Motor neuron (in vitro differentiated cells): ENCODE results near the gene PRIM1. TPM values are rescaled to one million over a fixed set of nuclear protein-coding genes. Genes with fewer than 3 reads are reported as not detected.
"Not testable (repeated sequence)": the region's sequence is repeated elsewhere in the genome, so short reads cannot be mapped to it uniquely, and the experiment has no call there.

Source experiments
- ATAC-seq, 8 experiments: fragments of 200-7000 bp; cut with Tn5 transposase; replicated peaks in 6 of 8; 2 replicates each; pipeline ENCODE4 v1.8.0; 2021; ENCODE audit warnings: mild to moderate bottlenecking in 8 of 8, moderate library complexity in 8 of 8
- H3K27ac ChIP-seq, 2 donors: fragments of 250-450 bp; sonication (Bioruptor Pico); 2 replicates each; pipeline ENCODE4 v1.9.0; 2021; ENCODE audit warnings: antibody characterized with exemption in 2 of 2, mild to moderate bottlenecking in 2 of 2, moderate library complexity in 1 of 2
- H3K4me1 ChIP-seq, 2 donors: fragments of 250-450 bp; sonication (Bioruptor Pico); replicated peaks in 1 of 2; 2 replicates each; pipeline ENCODE4 v1.6.1; 2021; ENCODE audit warnings: antibody characterized with exemption in 2 of 2, mild to moderate bottlenecking in 2 of 2, moderate library complexity in 1 of 2
- H3K4me3 ChIP-seq, 5 donors: fragments of 250-450 bp; sonication (Bioruptor Pico); 2 replicates each; pipeline ENCODE4 v1.9.0; 2021; ENCODE audit warnings: antibody characterized with exemption in 5 of 5, mild to moderate bottlenecking in 5 of 5, moderate library complexity in 4 of 5
- WGBS, 10 experiments: fragments of 450-650 bp; shearing (Covaris generic); methylation state at CpG; one replicate each; pipeline ENCODE4 v1.0.0; 2022; 5-methylcytosine and 5-hydroxymethylcytosine counted together
- in situ Hi-C, 9 experiments: fragments of 400-800 bp; cut with MboI; loops; one replicate each; pipeline ENCODE4 v1.15.0; 2021; ENCODE audit warnings: low sequenced_read_pairs in 9 of 9, low pct_unique_long_range_greater_than_20kb in 2 of 9; ENCODE audit not compliant: unreplicated experiment in 9 of 9
- total RNA-seq, 8 experiments: library from RNA; unstranded; fragments of 300-600 nt; gene quantifications; 2 replicates each; pipeline versions ENCODE4 v1.2.3 to v1.2.4, GENCODE V29; 2022

The PRIM1 gene
- 10 to 100 TPM in 6 of 8 experiments, 1 to 10 TPM in 2; 2.7 to 33.1 (median 18.7) TPM for total RNA-seq

GRCh38 chr12:56751712-56752598, at the start of gene PRIM1:
Gene PRIM1, minus strand, starts transcription at chr12:56752323. Its CDS starts 25 bp downstream, at chr12:56752298.
- in situ Hi-C loops = loop anchor here in 3 of 9 experiments (10.0 to 25.0 kb wide), 3 partner anchors 83 to 235 kb away; a partner anchor contains a TSS
- peak; percentile 91 to 96 (median 94) for ATAC-seq
- Histone ChIP-seq H3K4me3 (peak within 1 kb of the TSS; percentile 64 to 92 (median 73)), H3K4me1 (peaks cover 5% of the 10 kb centered on the region in 2 donors), H3K27ac (peak within 1 kb of the TSS; percentile 8 to 41)
- WGBS, 10 experiments = 0 to 10% (median 0%) methylated on average over 1 to 17 of the region's 64 CpGs; no CpG with 5 or more reads in 1 of the 10 experiments

- Histone ChIP-seq H3K4me1 (no peaks in the 10 kb centered on the region), H3K4me3 (no peak overlapping the region), H3K27ac (no peak overlapping the region)
- in situ Hi-C loops = no loop called here
- ATAC-seq = no peak
Measured at GRCh38 chr12:56800221-56800620, 48.1 kb upstream of the PRIM1 start.

DNA sequence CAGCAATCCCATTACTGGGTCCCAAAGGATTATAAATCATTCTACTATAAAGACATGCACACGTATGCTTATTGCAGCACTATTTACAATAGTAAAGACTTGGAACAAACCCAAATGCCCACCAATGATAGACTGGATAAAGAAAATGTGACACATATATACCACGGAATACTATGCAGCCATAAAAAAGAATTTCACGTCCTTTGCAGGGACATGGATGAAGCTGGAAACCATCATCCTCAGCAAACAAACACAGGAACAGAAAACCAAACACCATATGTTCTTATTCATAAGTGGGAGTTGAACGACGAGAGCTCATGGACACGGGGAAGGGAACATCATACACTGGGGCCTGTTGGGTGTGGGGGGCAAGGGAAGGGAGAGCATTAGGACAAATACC, 47.2 kb upstream of the PRIM1 start:
- in situ Hi-C loops, H3K4me3 ChIP-seq, H3K4me1 ChIP-seq, ATAC-seq, H3K27ac ChIP-seq: not testable (repeated sequence)
- WGBS, 10 experiments = 0 to 100% (median 89%) methylated on average over 2 to 6 of the region's 6 CpGs; no CpG with 5 or more reads in 2 of the 10 experiments

- 80 to 81% methylated on average over 1 to 5 of the region's 27 CpGs; no CpG with 5 or more reads in 8 of the 10 experiments for WGBS, 10 experiments
- H3K4me1 ChIP-seq, in situ Hi-C loops, H3K4me3 ChIP-seq, ATAC-seq, H3K27ac ChIP-seq: not testable (repeated sequence)
Measured at GRCh38 chr12:56795791-56796190, 43.7 kb upstream of the PRIM1 start.

DNA sequence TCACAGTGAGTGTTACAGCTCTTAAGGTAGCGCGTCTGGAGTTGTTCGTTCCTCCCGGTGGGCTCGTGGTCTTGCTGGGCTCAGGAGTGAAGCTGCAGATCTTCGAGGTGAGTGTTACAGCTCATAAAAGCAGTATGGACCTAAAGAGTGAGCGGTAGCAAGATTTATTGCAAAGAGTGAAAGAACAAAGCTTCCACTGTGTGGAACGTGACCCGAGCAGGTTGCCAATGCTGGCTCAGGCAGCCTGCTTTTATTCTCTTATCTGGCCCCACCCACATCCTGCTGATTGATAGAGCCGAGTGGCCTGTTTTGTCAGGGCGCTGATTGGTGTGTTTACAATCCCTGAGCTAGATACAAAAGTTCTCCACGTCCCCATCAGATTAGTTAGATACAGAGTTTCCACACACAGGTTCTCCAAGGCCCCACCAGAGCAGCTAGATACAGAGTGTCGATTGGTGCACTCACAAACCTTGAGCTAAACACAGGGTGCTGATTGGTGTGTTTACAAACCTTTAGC, 43.0 kb upstream of the PRIM1 start:
- in situ Hi-C loops, H3K4me1 ChIP-seq, H3K4me3 ChIP-seq, H3K27ac ChIP-seq, ATAC-seq: not testable (repeated sequence)
- WGBS, 10 experiments = 20 to 50% methylated on average over 2 to 5 of the region's 13 CpGs; no CpG with 5 or more reads in 8 of the 10 experiments

- WGBS, 10 experiments = 80 to 100% (median 96%) methylated on average over 1 to 5 of the region's 7 CpGs; no CpG with 5 or more reads in 4 of the 10 experiments
- H3K4me3 ChIP-seq, H3K4me1 ChIP-seq, ATAC-seq, in situ Hi-C loops, H3K27ac ChIP-seq: not testable (repeated sequence)
Measured at GRCh38 chr12:56793124-56793523, 41.0 kb upstream of the PRIM1 start.

GRCh38 chr12:56792678-56793077, 40.6 kb upstream of the PRIM1 start:
- no peaks in the 10 kb centered on the region for H3K4me1 ChIP-seq
- ATAC-seq = no peak
- H3K27ac ChIP-seq = no peak overlapping the region
- H3K4me3 ChIP-seq = no peak overlapping the region
- in situ Hi-C loops = no loop called here
- 27 to 100% (median 88%) methylated on average over 1 to 2 of the region's 2 CpGs for WGBS, 10 experiments

- H3K4me1 ChIP-seq, in situ Hi-C loops, H3K27ac ChIP-seq, H3K4me3 ChIP-seq, ATAC-seq: not testable (repeated sequence)
- WGBS, 10 experiments = no CpG with 5 or more reads among the region's 34 CpGs
Measured at GRCh38 chr12:56789429-56789828, 37.3 kb upstream of the PRIM1 start.

DNA sequence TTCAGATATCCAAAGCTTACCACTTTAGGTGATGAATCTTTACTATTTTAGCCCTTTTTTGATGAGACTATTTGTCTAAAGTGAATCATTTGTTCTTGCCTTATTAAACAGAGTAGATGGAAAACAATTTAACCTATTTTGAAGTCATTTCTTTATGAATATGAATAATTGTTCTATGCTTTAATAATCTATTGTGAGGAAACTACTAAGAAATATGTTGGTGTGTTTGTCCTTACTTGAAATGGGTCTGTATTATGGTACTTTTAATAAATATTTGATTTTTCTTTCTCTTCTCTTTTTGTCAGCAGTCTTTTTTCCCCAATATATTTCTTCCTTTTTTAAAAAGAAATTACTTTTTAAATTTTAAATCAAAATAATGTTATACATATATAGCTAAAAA, 35.4 kb upstream of the PRIM1 start:
- no peak for ATAC-seq

GRCh38 chr12:56785874-56786273, 33.8 kb upstream of the PRIM1 start:
- Histone ChIP-seq H3K4me3 (no peak overlapping the region), H3K4me1 (no peaks in the 10 kb centered on the region), H3K27ac (no peak overlapping the region)
- WGBS, 10 experiments = 63 to 100% (median 100%) methylated on average over 1 of the region's 1 CpG; no CpG with 5 or more reads in 3 of the 10 experiments
- ATAC-seq = no peak
- in situ Hi-C loops = no loop called here

More for the DNA sequence above, 35.4 kb upstream of the PRIM1 start:
- H3K27ac ChIP-seq = no peak overlapping the region
- H3K4me3 ChIP-seq = no peak overlapping the region
- H3K4me1 ChIP-seq = no peaks in the 10 kb centered on the region
- in situ Hi-C loops = no loop called here

DNA sequence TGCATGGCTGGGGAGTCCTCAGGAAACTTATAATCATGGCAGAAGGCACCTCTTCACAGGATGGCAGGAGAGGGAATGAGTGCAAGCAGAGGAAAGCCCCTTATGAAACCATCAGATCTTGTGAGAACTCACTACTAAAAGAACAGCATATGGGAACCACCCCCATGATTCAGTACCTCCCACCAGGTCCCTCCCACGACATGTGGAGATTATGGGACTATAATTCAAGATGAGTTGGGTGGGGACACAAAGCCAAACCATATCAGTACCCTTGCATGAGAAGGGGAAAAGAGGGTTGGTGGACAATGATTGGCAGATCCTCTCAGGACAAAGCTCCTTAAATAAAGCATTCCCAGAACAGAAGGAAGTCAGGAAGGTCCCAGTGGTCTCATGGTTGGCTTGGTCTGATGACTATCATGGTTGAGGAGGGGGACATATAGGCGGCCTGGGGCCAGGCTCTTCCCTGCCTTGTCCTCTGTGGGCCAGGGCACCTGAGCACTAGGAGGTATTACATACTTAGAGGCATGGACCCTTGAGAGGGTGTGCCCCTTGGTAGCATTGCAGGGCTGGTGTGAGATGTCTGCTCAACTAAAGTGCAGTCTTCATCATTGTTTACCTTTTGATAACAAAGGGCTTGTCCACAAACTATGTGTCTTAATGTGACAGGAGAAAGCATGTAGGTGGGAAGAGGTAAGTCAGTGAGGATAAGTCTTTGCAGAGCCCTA, 33.2 kb upstream of the PRIM1 start:
- in situ Hi-C loops = no loop called here
- no peak overlapping the region for H3K4me3 ChIP-seq
- no peak overlapping the region for H3K27ac ChIP-seq
- 20 to 57% (median 50%) methylated on average over 1 of the region's 2 CpGs; no CpG with 5 or more reads in 7 of the 10 experiments for WGBS, 10 experiments
- no peaks in the 10 kb centered on the region for H3K4me1 ChIP-seq
- ATAC-seq = peak in 1 of 8 experiments; percentile 62

DNA sequence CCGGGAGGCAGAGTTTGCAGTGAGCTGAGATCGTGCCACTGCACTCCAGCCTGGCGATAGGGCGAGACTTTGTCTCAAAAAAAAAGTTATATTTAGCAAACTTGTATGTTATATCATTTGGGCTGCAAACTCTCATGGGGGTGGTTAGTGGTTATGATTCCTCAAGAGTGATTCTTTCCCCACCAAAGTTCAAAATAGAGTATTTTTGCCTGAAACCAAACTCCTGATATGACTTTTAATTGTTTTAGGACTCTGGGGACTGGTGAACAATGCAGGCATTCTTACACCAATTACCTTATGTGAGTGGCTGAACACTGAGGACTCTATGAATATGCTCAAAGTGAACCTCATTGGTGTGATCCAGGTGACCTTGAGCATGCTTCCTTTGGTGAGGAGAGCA, 29.6 kb upstream of the PRIM1 start:
- no peak for ATAC-seq
- 40 to 100% (median 95%) methylated on average over 1 to 3 of the region's 4 CpGs; no CpG with 5 or more reads in 3 of the 10 experiments for WGBS, 10 experiments
- Histone ChIP-seq H3K4me1 (no peaks in the 10 kb centered on the region), H3K27ac (no peak overlapping the region), H3K4me3 (no peak overlapping the region)
- in situ Hi-C loops = no loop called here

DNA sequence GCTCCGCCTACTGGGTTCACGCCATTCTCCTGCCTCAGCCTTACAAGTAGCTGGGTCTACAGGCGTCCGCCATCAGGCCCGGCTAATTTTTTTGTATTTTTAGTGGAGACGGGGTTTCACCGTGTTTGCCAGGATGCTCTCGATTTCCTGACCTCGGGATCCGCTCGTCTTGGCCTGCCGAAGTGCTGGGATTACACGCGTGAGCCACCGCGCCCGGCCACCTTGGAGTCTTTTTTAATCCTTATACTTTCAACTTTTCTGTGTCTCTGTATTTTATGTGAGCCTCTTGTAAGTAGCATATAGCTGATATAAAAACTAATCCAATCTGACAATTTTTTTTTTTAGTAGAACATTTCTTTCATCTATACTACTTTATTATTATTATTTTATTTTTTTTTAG, 26.6 kb upstream of the PRIM1 start:
- Histone ChIP-seq H3K4me1 (no peaks in the 10 kb centered on the region), H3K4me3 (no peak overlapping the region), H3K27ac (no peak overlapping the region)
- in situ Hi-C loops = no loop called here
- no peak for ATAC-seq
- 80 to 100% (median 96%) methylated on average over 4 to 13 of the region's 17 CpGs; no CpG with 5 or more reads in 1 of the 10 experiments for WGBS, 10 experiments
